GM12801 (cell line): ENCODE measurements around the gene CNPY1.

ENCODE experiments used
- TF ChIP-seq, protein P1 (sequence below): IDR thresholded peaks from one replicate; pipeline ENCODE4 v1.5.1; 2011; ENCODE audit warnings: control low read depth; ENCODE audit not compliant: insufficient read length; ENCODE audit errors: extremely low read depth

Gene CNPY1

GRCh38 chr7:155560982-155561686 is 14.8 kb upstream of the CNPY1 start:
- TF ChIP-seq, protein P1, sequence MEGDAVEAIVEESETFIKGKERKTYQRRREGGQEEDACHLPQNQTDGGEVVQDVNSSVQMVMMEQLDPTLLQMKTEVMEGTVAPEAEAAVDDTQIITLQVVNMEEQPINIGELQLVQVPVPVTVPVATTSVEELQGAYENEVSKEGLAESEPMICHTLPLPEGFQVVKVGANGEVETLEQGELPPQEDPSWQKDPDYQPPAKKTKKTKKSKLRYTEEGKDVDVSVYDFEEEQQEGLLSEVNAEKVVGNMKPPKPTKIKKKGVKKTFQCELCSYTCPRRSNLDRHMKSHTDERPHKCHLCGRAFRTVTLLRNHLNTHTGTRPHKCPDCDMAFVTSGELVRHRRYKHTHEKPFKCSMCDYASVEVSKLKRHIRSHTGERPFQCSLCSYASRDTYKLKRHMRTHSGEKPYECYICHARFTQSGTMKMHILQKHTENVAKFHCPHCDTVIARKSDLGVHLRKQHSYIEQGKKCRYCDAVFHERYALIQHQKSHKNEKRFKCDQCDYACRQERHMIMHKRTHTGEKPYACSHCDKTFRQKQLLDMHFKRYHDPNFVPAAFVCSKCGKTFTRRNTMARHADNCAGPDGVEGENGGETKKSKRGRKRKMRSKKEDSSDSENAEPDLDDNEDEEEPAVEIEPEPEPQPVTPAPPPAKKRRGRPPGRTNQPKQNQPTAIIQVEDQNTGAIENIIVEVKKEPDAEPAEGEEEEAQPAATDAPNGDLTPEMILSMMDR, result no peak

DNA sequence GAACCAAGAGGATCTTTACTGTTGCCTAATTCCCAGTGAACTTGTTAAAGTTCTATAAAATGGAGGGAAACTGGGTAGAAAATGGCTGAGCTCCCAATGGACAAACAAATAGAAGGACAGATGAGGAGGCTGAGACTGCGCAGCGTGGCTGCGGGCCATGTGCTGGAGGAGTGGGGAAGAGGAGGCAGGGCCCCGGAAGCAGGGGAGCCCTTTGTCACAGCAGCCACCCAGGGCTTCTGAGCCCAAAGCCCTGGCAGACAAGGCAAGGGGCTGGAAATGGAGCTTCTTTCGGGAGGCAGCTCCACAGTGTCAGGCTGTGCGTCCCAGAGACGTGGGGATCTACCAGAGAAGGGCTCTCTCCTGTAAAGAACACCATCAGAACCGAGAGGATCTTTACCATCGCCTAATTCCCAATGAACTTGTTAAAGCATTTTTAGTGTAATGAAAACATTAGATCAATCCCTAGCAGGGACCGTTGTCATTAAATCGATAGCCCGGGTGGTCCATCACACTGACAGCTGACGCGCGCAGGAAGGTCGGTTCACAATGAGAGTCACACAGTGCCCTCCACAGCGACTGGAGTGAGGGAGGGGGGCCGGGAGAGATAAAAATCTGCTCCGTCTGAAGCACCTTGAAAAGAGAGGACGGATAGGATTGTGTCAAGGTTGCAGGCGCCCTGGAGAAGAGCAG is 14.0 kb upstream of the CNPY1 start:
- TF ChIP-seq, protein P1, result no peak

- TF ChIP-seq, protein P1, result no peak
These were observed 13.3 kb upstream of the CNPY1 start for GRCh38 chr7:155559519-155560108.

- TF ChIP-seq, protein P1, result no peak
These were observed 12.6 kb upstream of the CNPY1 start for GRCh38 chr7:155558961-155559360.

DNA sequence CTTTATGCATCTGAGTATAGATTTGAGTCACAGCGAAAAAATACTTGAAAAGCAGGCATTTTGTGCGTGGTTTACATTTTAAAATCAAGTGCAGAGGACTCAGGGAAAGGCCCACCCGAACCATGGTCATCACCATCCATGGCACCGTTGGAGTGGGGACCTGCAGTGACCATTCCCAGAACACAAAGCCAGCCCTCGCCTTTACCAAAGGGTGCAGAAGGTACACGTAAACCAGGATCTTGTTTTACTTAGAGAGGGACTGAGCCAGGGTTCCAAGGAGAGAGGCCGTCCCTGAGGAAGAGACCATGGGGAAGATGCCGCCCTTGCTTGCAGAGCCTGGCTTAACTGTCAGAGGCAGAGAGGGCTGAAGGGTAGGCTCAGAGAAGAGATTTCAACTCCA is 12.0 kb upstream of the CNPY1 start:
- TF ChIP-seq, protein P1, result no peak

GRCh38 chr7:155557778-155558177 is 11.4 kb upstream of the CNPY1 start:
- TF ChIP-seq, protein P1, result no peak

DNA sequence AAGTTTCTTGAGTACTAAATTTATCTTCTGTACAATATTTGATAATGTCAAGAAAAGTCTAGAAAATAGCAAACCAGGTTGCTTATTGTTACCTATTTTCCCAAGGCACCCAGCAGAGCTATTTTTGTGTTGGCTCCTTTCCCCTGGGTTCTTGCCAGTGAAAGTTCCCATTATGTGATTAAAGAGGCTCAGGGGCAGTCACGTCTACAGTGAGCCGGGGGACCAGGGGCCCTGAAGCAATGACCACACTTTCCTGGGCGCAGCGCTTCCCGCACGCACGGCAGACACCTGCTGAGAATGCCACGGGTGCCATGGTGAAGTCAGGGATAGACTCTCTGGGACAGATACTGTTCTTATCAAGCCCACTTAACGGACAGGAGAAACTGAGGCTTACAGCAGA is 10.4 kb upstream of the CNPY1 start:
- TF ChIP-seq, protein P1, result no peak
